Activated CD4-positive, alpha-beta T cell treated with anti-CD3 and anti-CD28 coated beads, Interleukin-2, Interleukin-6, amounts not matched to agents 100 ng/mL and 50 ng/mL, durations not matched to agents 16 hours and 8 hours (primary cell): ENCODE measurements around the gene FMNL2.

Experiments used
- DNase-seq: peaks from one replicate; pipeline ENCODE4 v3.0.0-alpha.2; 2020

Gene FMNL2

GRCh38 chr2:152406119-152406835, 71.3 kb downstream of the FMNL2 start:
- DNase-seq: no peak

- DNase-seq: no peak
Measured at GRCh38 chr2:152406836-152407161, 71.8 kb downstream of the FMNL2 start.

- DNase-seq: peak; percentile 41
Measured at GRCh38 chr2:152407204-152407721, 72.3 kb downstream of the FMNL2 start.

- no peak for DNase-seq
Measured at GRCh38 chr2:152407806-152408205, 72.8 kb downstream of the FMNL2 start.

- DNase-seq: no peak
Measured at GRCh38 chr2:152408254-152408653, 73.3 kb downstream of the FMNL2 start.

GRCh38 chr2:152409386-152410164, 74.6 kb downstream of the FMNL2 start:
- no peak for DNase-seq

GRCh38 chr2:152410165-152410597, 75.2 kb downstream of the FMNL2 start:
- DNase-seq: no peak

- no peak for DNase-seq
Measured at GRCh38 chr2:152411154-152411553, 76.2 kb downstream of the FMNL2 start.

GRCh38 chr2:152413228-152414030, 78.5 kb downstream of the FMNL2 start:
- no peak for DNase-seq

- peak; percentile 66 for DNase-seq
Measured at GRCh38 chr2:152415231-152415642, 80.3 kb downstream of the FMNL2 start.

GRCh38 chr2:152415796-152416195, 80.8 kb downstream of the FMNL2 start:
- DNase-seq: no peak

GRCh38 chr2:152418688-152419087, 83.7 kb downstream of the FMNL2 start:
- peak; percentile 46 for DNase-seq

- DNase-seq: no peak
Measured at GRCh38 chr2:152419944-152420343, 85.0 kb downstream of the FMNL2 start.

- peak; percentile 40 for DNase-seq
Measured at GRCh38 chr2:152420363-152420762, 85.4 kb downstream of the FMNL2 start.

GRCh38 chr2:152420936-152421335, 86.0 kb downstream of the FMNL2 start:
- no peak for DNase-seq

- peak; percentile 76 for DNase-seq
Measured at GRCh38 chr2:152421521-152422370, 86.8 kb downstream of the FMNL2 start.

GRCh38 chr2:152423684-152424083, 88.7 kb downstream of the FMNL2 start:
- no peak for DNase-seq

GRCh38 chr2:152425765-152426727, 91.1 kb downstream of the FMNL2 start:
- no peak for DNase-seq

- no peak for DNase-seq
Measured at GRCh38 chr2:152426801-152427200, 91.8 kb downstream of the FMNL2 start.

- DNase-seq: no peak
Measured at GRCh38 chr2:152427902-152428301, 92.9 kb downstream of the FMNL2 start.
